Stimulated activated memory B cell treated with anti-CD40 and anti-IgM and Interleukin-4, amounts not matched to agents 10 μg/mL and 1 μg/mL and 100 μg/mL, for 72 hours (primary cell): ENCODE data around the gene PPP1R18.
A peak's percentile ranks its signal among the peaks of the same experiment; 100 is the strongest.
"Not testable (repeated sequence)": the region's sequence is repeated elsewhere in the genome, so short reads cannot be mapped to it uniquely, and the experiment has no call there.

Source experiments
- ATAC-seq: fragments of 150-1000 bp; cut with Tn5 transposase; 2 replicates; pipeline ENCODE4 v1.10.0; 2021
- H3K27ac Mint-ChIP-seq: one replicate; pipeline ENCODE4 v1.8.0; 2022; ENCODE audit warnings: mild to moderate bottlenecking, mixed read lengths
- H3K27me3 Mint-ChIP-seq: one replicate; pipeline ENCODE4 v1.8.0; 2022; ENCODE audit warnings: mixed read lengths
- H3K36me3 Mint-ChIP-seq: one replicate; pipeline ENCODE4 v1.8.0; 2022; ENCODE audit warnings: mixed read lengths
- H3K4me1 Mint-ChIP-seq: one replicate; pipeline ENCODE4 v1.8.0; 2022; ENCODE audit warnings: mixed read lengths
- H3K4me3 Mint-ChIP-seq: one replicate; pipeline ENCODE4 v1.8.0; 2022; ENCODE audit warnings: mild to moderate bottlenecking, moderate library complexity, mixed read lengths
- H3K9me3 Mint-ChIP-seq: one replicate; pipeline ENCODE4 v1.8.0; 2022; ENCODE audit warnings: mixed read lengths

Gene PPP1R18

GRCh38 chr6:30722280-30723112 is 36.1 kb upstream of the PPP1R18 start:
- Mint-ChIP-seq H3K36me3 (peaks cover 47% of the 10 kb centered on the region), H3K27ac (peak overlapping the region; percentile 94), H3K4me3 (peak overlapping the region; percentile 94), H3K4me1 (peaks cover 49% of the 10 kb centered on the region), H3K9me3 (no peaks in the 10 kb centered on the region), H3K27me3 (no peaks in the 10 kb centered on the region)
- ATAC-seq = no peak

DNA sequence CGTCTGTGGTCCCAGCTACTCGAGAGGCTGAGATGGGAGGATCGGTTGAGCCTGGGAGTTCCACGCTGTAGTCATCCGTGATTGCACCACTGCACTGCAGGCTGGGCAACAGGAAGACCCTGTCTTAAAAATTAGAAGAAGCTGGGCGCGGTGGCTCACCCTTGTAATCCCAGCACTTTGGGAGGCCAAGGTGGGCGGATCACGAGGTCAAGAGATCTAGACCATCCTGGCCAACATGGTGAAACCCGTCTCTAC is 35.5 kb upstream of the PPP1R18 start:
- peak overlapping the region; percentile 94 for H3K27ac Mint-ChIP-seq
- peaks cover 43% of the 10 kb centered on the region for H3K36me3 Mint-ChIP-seq
- peak overlapping the region; percentile 94 for H3K4me3 Mint-ChIP-seq
- H3K9me3 Mint-ChIP-seq, ATAC-seq, H3K27me3 Mint-ChIP-seq: not testable (repeated sequence)
- peaks cover 54% of the 10 kb centered on the region for H3K4me1 Mint-ChIP-seq

- Mint-ChIP-seq H3K9me3 (no peaks in the 10 kb centered on the region), H3K4me1 (peaks cover 60% of the 10 kb centered on the region), H3K4me3 (peak overlapping the region; percentile 94), H3K27ac (peak overlapping the region; percentile 94), H3K27me3 (no peaks in the 10 kb centered on the region), H3K36me3 (peaks cover 40% of the 10 kb centered on the region)
- peak; percentile 73 for ATAC-seq
Observed at GRCh38 chr6:30721198-30722024, 35.0 kb upstream of the PPP1R18 start.

DNA sequence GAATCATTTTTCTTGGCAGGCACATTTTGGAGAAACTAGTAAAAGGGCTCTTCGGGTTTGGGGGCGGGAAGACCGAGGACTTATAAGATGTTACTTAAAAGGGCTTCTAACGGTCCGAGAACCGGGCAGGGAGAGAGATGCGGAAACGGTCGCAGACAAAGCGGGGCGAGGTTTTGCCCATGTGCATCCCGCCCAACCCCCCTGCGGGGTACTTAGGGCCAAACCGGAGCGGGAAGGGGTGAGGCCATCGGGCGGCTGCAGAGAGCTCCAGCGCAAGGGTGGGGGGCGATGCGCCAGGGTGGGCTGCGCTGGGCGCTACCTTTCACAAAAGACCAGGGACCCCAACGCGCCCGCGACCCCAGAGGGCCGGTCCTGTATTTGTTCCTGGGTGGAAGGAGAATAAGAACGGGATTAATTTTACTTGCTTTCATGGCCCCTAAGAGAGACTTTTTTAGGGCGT is 34.3 kb upstream of the PPP1R18 start:
- no peaks in the 10 kb centered on the region for H3K9me3 Mint-ChIP-seq
- peak; percentile 22 for ATAC-seq

GRCh38 chr6:30719791-30720737 is 33.6 kb upstream of the PPP1R18 start, which contains the start of gene TUBB:
TSS of gene TUBB (plus strand) at chr6:30720352. CDS start at chr6:30720507, 155 bp downstream.
- H3K27me3 Mint-ChIP-seq = no peaks in the 10 kb centered on the region
- peak within 1 kb of the TSS; percentile 94 for H3K4me3 Mint-ChIP-seq
- H3K4me1 Mint-ChIP-seq = peaks cover 70% of the 10 kb centered on the region
- peaks cover 44% of the 10 kb centered on the region for H3K36me3 Mint-ChIP-seq
- H3K9me3 Mint-ChIP-seq = no peaks in the 10 kb centered on the region
- peak; percentile 82 for ATAC-seq
- H3K27ac Mint-ChIP-seq = peak within 1 kb of the TSS; percentile 94

More for the DNA sequence above, 34.3 kb upstream of the PPP1R18 start:
- H3K27me3 Mint-ChIP-seq = no peaks in the 10 kb centered on the region
- H3K4me1 Mint-ChIP-seq = peaks cover 66% of the 10 kb centered on the region
- H3K36me3 Mint-ChIP-seq = peaks cover 45% of the 10 kb centered on the region
- H3K27ac Mint-ChIP-seq = peak overlapping the region; percentile 94
- peak overlapping the region; percentile 94 for H3K4me3 Mint-ChIP-seq

- Mint-ChIP-seq H3K4me1 (peaks cover 69% of the 10 kb centered on the region), H3K9me3 (no peaks in the 10 kb centered on the region), H3K27me3 (no peaks in the 10 kb centered on the region), H3K4me3 (peak overlapping the region; percentile 94), H3K36me3 (peaks cover 45% of the 10 kb centered on the region), H3K27ac (peak overlapping the region; percentile 94)
- ATAC-seq = no peak
Observed at GRCh38 chr6:30719356-30719755, 32.9 kb upstream of the PPP1R18 start.

GRCh38 chr6:30717845-30718720 is 31.6 kb upstream of the PPP1R18 start:
- ATAC-seq, H3K9me3 Mint-ChIP-seq, H3K27me3 Mint-ChIP-seq: not testable (repeated sequence)
- peaks cover 62% of the 10 kb centered on the region for H3K4me1 Mint-ChIP-seq
- H3K27ac Mint-ChIP-seq = peak overlapping the region; percentile 99
- peak overlapping the region; percentile 97 for H3K4me3 Mint-ChIP-seq
- H3K36me3 Mint-ChIP-seq = peaks cover 41% of the 10 kb centered on the region

DNA sequence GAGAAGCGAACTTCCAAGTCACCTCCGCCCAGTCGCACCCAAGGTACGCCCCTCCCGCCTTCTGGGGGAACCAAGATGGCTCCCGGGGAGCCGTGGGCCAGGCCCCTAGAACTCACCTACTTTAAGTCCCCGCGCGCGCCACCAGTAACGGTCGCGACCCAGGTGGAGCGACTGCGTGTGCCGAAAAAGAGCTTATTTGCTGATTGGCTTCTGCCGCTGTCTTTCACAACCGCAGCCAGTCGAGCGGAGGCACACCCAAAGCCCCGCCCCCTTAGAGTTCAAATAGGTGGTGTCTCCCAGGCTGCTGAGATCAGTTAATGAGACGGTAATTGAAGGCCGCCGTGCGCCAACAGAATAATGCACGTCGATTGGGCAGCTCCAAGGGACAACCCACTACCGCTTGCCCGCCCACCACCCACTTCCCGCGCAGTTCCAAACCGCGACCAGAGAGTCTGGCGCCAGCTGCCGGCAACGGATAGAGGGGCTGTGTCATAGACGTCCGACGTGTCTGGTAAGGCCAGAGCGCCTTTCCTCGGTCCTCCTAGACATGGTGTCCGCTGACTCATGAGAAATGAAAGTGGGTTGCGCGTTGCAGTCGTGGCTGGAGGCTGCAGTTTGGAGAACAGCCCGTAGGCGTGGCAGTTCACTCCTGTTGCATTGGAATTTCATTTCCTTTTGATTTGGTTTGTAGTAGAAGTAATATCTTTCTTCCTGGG is 30.8 kb upstream of the PPP1R18 start, which contains the start of gene MDC1:
Gene MDC1, minus strand, starts transcription at position 153 of the 716 bp plus-strand sequence. CDS start 2,106 bp downstream, outside the sequence.
- ATAC-seq = peak; percentile 89
- peaks cover 41% of the 10 kb centered on the region for H3K36me3 Mint-ChIP-seq
- H3K9me3 Mint-ChIP-seq = no peaks in the 10 kb centered on the region
- H3K4me1 Mint-ChIP-seq = peaks cover 62% of the 10 kb centered on the region
- H3K27me3 Mint-ChIP-seq = no peaks in the 10 kb centered on the region
- peak within 1 kb of the TSS; percentile 97 for H3K4me3 Mint-ChIP-seq
- H3K27ac Mint-ChIP-seq = peak within 1 kb of the TSS; percentile 99

DNA sequence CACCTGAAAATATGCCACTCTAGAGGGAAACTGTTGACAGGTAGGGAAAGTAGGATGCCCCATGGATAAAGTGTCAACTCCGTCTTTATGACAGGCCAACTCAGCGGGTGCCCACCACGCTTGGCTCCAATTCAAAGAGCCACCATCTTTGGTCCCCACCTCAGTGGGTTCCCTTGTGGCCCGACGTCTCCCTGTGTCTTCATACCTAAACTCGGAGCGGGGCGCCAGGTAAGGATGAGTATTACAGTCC is 30.4 kb upstream of the PPP1R18 start:
- Mint-ChIP-seq H3K27ac (peak overlapping the region; percentile 99), H3K36me3 (peaks cover 41% of the 10 kb centered on the region), H3K4me3 (peak overlapping the region; percentile 97), H3K27me3 (no peaks in the 10 kb centered on the region), H3K9me3 (no peaks in the 10 kb centered on the region), H3K4me1 (peaks cover 62% of the 10 kb centered on the region)
- ATAC-seq = no peak

DNA sequence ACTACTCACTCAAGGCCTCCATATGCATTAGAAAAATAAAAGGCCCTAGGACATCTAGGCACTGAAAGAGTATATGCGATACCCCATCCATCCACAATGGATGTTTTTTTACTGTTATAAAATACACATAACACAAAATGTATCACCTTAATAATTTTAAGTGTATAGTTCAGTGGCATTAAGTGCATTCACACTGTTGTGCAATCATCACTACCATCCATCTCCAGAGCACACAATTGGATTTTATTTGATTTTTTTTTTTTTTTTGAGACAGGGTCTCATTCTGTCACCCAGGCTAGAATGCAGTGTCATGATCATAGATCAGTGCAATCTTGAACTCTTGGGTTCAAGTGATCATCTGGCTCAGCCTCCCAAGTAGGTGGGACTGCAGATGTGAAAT is 27.8 kb upstream of the PPP1R18 start:
- ATAC-seq = no peak
- no peaks in the 10 kb centered on the region for H3K27me3 Mint-ChIP-seq
- peaks cover 55% of the 10 kb centered on the region for H3K36me3 Mint-ChIP-seq
- peaks cover 57% of the 10 kb centered on the region for H3K4me1 Mint-ChIP-seq
- no peak overlapping the region for H3K4me3 Mint-ChIP-seq
- H3K9me3 Mint-ChIP-seq = no peaks in the 10 kb centered on the region
- H3K27ac Mint-ChIP-seq = no peak overlapping the region

GRCh38 chr6:30712441-30712945 is 26.0 kb upstream of the PPP1R18 start:
- Mint-ChIP-seq H3K4me1 (peaks cover 60% of the 10 kb centered on the region), H3K9me3 (no peaks in the 10 kb centered on the region), H3K36me3 (peaks cover 65% of the 10 kb centered on the region), H3K4me3 (no peak overlapping the region), H3K27me3 (no peaks in the 10 kb centered on the region), H3K27ac (peak overlapping the region; percentile 14)
- ATAC-seq = no peak

DNA sequence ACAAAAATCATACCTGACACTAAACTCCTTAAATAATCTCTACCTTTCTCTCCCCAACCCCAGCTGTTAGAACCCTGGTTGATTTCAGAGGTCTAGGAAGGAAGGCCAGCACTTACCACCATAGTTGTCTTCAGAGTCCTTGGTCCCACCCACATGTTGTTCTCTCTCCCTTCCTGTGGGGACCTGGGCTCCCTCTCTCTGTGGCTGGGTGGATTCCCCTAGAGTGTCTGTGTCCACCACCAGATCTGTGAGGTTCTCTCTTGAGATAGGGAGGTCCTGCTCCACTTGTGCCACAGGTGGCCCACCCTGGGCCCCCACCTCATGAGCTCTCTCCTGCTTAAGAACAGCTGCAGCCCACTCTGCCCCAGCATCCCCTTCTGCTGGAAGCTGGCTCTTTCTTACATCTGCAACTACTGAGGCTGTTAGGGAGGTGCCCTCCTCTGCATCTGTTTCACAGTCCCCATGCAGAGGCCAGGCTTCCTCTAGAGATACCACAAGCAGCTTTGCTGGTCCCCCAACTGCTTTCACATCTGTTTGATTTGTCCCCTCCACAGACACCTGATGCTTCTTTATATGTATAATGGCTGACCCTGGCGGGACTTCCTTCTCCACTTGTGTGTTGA is 25.4 kb upstream of the PPP1R18 start:
- Mint-ChIP-seq H3K27ac (peak overlapping the region; percentile 14), H3K4me1 (peaks cover 55% of the 10 kb centered on the region), H3K9me3 (no peaks in the 10 kb centered on the region), H3K36me3 (peaks cover 70% of the 10 kb centered on the region), H3K27me3 (no peaks in the 10 kb centered on the region), H3K4me3 (no peak overlapping the region)
- ATAC-seq = no peak
